ENCODE results near the gene ASTN2. TPM values are rescaled to one million over a fixed set of nuclear protein-coding genes. Genes with fewer than 3 reads are reported as not detected.

ASTN2 gene
- total and polyA plus RNA-seq, 2 experiments from 2014 or later: 5.6 to 7.7 TPM

DNA sequence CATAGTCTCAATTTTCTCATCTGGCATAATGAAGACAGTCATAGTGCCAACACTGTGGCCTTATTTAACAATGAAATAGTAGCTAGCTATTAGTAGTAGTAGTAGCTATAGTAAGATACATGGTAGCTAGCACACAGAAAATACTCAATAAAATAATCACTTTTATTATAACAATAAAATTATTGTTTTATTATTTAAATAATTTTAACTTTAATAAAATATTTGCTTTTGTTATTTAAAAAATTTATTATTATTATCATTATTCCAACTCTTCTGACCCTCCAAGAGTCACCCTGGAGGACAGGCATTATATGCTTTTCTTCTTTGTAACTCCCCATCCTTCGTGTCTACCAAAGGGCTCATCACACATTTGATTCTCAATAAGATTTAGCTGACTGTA, 475.7 kb downstream of the ASTN2 start:
- TF ChIP-seq, protein P1, sequence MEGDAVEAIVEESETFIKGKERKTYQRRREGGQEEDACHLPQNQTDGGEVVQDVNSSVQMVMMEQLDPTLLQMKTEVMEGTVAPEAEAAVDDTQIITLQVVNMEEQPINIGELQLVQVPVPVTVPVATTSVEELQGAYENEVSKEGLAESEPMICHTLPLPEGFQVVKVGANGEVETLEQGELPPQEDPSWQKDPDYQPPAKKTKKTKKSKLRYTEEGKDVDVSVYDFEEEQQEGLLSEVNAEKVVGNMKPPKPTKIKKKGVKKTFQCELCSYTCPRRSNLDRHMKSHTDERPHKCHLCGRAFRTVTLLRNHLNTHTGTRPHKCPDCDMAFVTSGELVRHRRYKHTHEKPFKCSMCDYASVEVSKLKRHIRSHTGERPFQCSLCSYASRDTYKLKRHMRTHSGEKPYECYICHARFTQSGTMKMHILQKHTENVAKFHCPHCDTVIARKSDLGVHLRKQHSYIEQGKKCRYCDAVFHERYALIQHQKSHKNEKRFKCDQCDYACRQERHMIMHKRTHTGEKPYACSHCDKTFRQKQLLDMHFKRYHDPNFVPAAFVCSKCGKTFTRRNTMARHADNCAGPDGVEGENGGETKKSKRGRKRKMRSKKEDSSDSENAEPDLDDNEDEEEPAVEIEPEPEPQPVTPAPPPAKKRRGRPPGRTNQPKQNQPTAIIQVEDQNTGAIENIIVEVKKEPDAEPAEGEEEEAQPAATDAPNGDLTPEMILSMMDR (IDR thresholded peaks at IDR 0.05; ENCODE audit: low read depth, low read length): no peak
- no peaks in the 10 kb centered on the region for H3K9me3 ChIP-seq (ENCODE audit: low read depth)
- H3K4me1 ChIP-seq (ENCODE audit: low read depth): no peaks in the 10 kb centered on the region
- no peaks in the 10 kb centered on the region for H3K27me3 ChIP-seq
- H3K4me3 ChIP-seq: no peak overlapping the region
- DNase-seq (ENCODE audit: low read depth in 1 of 2, low spot score in 1 of 2): no peak
- no peak overlapping the region for H3K27ac ChIP-seq
- H3K36me3 ChIP-seq: no peaks in the 10 kb centered on the region

DNA sequence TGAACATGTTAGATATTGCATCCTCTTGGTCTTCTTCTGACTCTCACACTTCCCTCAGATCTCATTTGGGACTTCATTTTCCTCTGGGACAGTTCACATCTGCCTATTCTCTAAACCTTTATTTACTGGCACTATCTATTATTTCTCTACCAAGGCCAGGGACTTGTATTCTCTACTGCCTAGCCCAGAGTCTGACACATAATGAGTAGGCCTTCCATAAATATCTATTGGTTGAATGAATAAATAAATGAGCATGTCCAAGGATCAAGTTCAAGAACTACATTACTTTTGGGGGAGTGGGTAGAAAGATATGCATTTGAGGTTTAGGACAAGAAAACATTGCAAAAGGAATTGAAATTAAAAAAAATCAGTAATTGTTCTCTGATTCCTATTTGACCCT, 477.5 kb downstream of the ASTN2 start:
- Histone ChIP-seq H3K27ac (no peak overlapping the region), H3K27me3 (no peaks in the 10 kb centered on the region), H3K4me1 (ENCODE audit: low read depth) (no peaks in the 10 kb centered on the region), H3K36me3 (no peaks in the 10 kb centered on the region), H3K9me3 (ENCODE audit: low read depth) (no peaks in the 10 kb centered on the region), H3K4me3 (no peak overlapping the region)
- TF ChIP-seq, protein P1 (IDR thresholded peaks at IDR 0.05; ENCODE audit: low read depth, low read length): no peak
- no peak for DNase-seq (ENCODE audit: low read depth in 1 of 2, low spot score in 1 of 2)

DNA sequence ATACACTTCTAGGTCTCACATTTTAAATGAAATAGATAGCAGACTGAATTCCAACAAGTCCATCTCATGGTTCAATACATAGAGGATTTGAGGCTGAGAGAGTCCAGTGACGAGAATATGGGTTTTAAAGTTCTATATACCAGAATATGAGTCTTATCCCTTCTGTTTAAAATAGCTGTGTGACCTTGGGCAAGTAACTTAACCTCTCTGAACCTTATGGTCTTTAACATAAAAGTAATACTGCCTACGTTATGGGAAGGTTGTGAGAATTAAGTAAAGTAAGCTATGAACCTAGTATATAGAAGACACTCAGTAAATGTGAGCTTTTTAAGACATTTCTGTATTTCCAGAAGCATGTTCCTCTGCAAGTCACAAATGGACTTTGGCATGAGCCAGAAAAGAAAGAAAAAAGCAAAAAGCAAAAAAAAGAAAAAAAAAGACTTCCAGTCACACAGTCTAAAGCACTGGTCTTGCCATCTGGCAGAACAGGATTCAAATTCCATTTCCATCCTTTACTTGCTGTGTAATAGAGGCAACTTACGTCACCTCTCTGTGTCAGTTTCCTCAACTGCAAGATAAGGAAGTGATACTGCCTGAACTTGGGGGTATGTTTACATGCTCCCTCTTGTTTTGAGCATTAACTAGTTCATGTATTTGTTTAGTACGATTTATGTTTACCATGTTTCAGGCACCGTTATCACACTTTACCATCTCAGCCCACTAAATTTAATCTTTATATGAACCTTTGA, 479.5 kb downstream of the ASTN2 start:
- no peaks in the 10 kb centered on the region for H3K36me3 ChIP-seq
- no peak overlapping the region for H3K27ac ChIP-seq
- H3K4me1 ChIP-seq (ENCODE audit: low read depth): no peaks in the 10 kb centered on the region
- H3K4me3 ChIP-seq: no peak overlapping the region
- H3K27me3 ChIP-seq: no peaks in the 10 kb centered on the region
- H3K9me3 ChIP-seq (ENCODE audit: low read depth): no peaks in the 10 kb centered on the region
- DNase-seq (ENCODE audit: low read depth in 1 of 2, low spot score in 1 of 2): no peak
- TF ChIP-seq, protein P1 (IDR thresholded peaks at IDR 0.05; ENCODE audit: low read depth, low read length): no peak

DNA sequence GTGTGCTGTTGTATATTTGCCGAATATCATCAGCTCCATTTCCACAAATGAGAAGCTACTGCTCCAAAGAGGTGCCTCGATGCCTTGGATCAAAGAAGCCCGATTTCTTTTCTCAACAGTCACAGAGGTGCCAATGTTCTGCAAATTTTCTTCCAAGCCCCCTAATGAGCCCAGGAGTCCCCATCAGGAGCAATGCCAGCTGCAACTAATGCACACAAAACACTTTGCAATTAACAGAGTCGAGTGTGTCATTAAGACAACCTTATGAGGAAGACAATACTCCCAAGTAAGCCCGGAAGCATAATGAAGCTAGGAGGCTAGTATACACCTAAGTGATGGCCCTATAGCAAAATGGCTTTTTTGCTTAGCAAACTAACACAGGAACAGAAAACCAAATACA, 480.7 kb downstream of the ASTN2 start:
- no peak for DNase-seq (ENCODE audit: low read depth in 1 of 2, low spot score in 1 of 2)
- TF ChIP-seq, protein P1 (IDR thresholded peaks at IDR 0.05; ENCODE audit: low read depth, low read length): no peak
- Histone ChIP-seq H3K27ac (no peak overlapping the region), H3K36me3 (no peaks in the 10 kb centered on the region), H3K4me1 (ENCODE audit: low read depth) (no peaks in the 10 kb centered on the region), H3K27me3 (no peaks in the 10 kb centered on the region), H3K9me3 (ENCODE audit: low read depth) (no peaks in the 10 kb centered on the region), H3K4me3 (no peak overlapping the region)

DNA sequence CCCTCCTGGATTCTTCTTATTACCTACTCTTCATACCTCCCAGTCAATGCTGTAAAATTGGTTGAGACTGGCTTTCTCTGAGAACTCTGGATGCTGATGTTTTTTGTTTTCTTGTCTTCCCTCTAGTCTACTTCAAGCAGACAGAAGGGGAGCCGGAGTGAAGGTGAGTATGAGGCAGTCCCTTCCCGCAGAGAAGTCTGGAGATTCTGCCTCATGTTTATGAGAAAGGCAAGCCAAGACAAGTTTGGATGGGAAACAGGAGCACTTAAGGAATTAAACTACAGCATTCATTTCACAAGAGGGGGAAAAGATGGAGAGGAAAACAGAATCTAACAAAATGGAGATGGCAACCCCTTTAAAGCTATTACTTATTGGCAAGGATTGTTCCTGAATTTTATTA, 481.6 kb downstream of the ASTN2 start:
- no peaks in the 10 kb centered on the region for H3K36me3 ChIP-seq
- no peak for DNase-seq (ENCODE audit: low read depth in 1 of 2, low spot score in 1 of 2)
- H3K4me1 ChIP-seq (ENCODE audit: low read depth): no peaks in the 10 kb centered on the region

More for the DNA sequence above, 481.6 kb downstream of the ASTN2 start:
- TF ChIP-seq, protein P1 (IDR thresholded peaks at IDR 0.05; ENCODE audit: low read depth, low read length): no peak
- Histone ChIP-seq H3K27ac (no peak overlapping the region), H3K27me3 (no peaks in the 10 kb centered on the region), H3K4me3 (no peak overlapping the region), H3K9me3 (ENCODE audit: low read depth) (no peaks in the 10 kb centered on the region)
